NT2/D1 (cell line): ENCODE data around the gene MYOZ3.

Source experiments
- YY1 ChIP-seq: IDR thresholded peaks from 2 replicates; pipeline ENCODE4 v1.6.1; 2011; ENCODE audit not compliant: insufficient read length, insufficient read depth
- ZNF274 ChIP-seq: IDR thresholded peaks from 2 replicates; pipeline ENCODE4 v1.6.1; 2011; ENCODE audit warnings: mild to moderate bottlenecking, low read depth, low read length

- TF ChIP-seq YY1: no peak
- TF ChIP-seq ZNF274: no peak
Observed at GRCh38 chr5:150621301-150621700, 39.8 kb upstream of the MYOZ3 start.
